ENCODE measurements around the gene MOK.

The MOK gene

GRCh38 chr14:102292441-102292840 lies 12.5 kb downstream of the MOK start:
- TF ChIP-seq CTCF (IDR thresholded peaks at IDR 0.05; ENCODE audit: borderline replicate concordance, control extremely low read depth, extremely low read depth, insufficient read depth, missing control alignments), result no peak
- no peak for DNase-seq (ENCODE audit: low spot score)
- in situ Hi-C loops (cut with MboI; ENCODE audit: low sequenced_read_pairs, unreplicated experiment), result no loop called here

GRCh38 chr14:102288139-102288538 lies 16.8 kb downstream of the MOK start:
- in situ Hi-C loops (cut with MboI; ENCODE audit: low sequenced_read_pairs, unreplicated experiment), result no loop called here
- no peak for DNase-seq (ENCODE audit: low spot score)
- TF ChIP-seq CTCF (IDR thresholded peaks at IDR 0.05; ENCODE audit: borderline replicate concordance, control extremely low read depth, extremely low read depth, insufficient read depth, missing control alignments), result no peak

GRCh38 chr14:102285106-102285505 lies 19.9 kb downstream of the MOK start:
- no peak for TF ChIP-seq CTCF (IDR thresholded peaks at IDR 0.05; ENCODE audit: borderline replicate concordance, control extremely low read depth, extremely low read depth, insufficient read depth, missing control alignments)
- DNase-seq (ENCODE audit: low spot score), result no peak
- in situ Hi-C loops (cut with MboI; ENCODE audit: low sequenced_read_pairs, unreplicated experiment), result no loop called here

GRCh38 chr14:102283631-102284129 lies 21.3 kb downstream of the MOK start:
- no peak for DNase-seq (ENCODE audit: low spot score)
- in situ Hi-C loops (cut with MboI; ENCODE audit: low sequenced_read_pairs, unreplicated experiment), result no loop called here

GRCh38 chr14:102282751-102283465 lies 22.1 kb downstream of the MOK start:
- in situ Hi-C loops (cut with MboI; ENCODE audit: low sequenced_read_pairs, unreplicated experiment), result no loop called here
- no peak for TF ChIP-seq CTCF (IDR thresholded peaks at IDR 0.05; ENCODE audit: borderline replicate concordance, control extremely low read depth, extremely low read depth, insufficient read depth, missing control alignments)
- no peak for DNase-seq (ENCODE audit: low spot score)

More at GRCh38 chr14:102283631-102284129, 21.3 kb downstream of the MOK start:
- no peak for TF ChIP-seq CTCF (IDR thresholded peaks at IDR 0.05; ENCODE audit: borderline replicate concordance, control extremely low read depth, extremely low read depth, insufficient read depth, missing control alignments)

GRCh38 chr14:102280376-102280962 lies 24.5 kb downstream of the MOK start:
- DNase-seq (ENCODE audit: low spot score), result no peak
- in situ Hi-C loops (cut with MboI; ENCODE audit: low sequenced_read_pairs, unreplicated experiment), result no loop called here
- no peak for TF ChIP-seq CTCF (IDR thresholded peaks at IDR 0.05; ENCODE audit: borderline replicate concordance, control extremely low read depth, extremely low read depth, insufficient read depth, missing control alignments)

All from GM13976 (cell line).